ENCODE measurements around the gene CHST13. TPM values are rescaled to one million over a fixed set of nuclear protein-coding genes. Genes with fewer than 3 reads are reported as not detected.

CHST13 gene
- total RNA-seq, 4 donors from 2014 or later = 0.23 to 0.95 TPM; not detected in 2

DNA sequence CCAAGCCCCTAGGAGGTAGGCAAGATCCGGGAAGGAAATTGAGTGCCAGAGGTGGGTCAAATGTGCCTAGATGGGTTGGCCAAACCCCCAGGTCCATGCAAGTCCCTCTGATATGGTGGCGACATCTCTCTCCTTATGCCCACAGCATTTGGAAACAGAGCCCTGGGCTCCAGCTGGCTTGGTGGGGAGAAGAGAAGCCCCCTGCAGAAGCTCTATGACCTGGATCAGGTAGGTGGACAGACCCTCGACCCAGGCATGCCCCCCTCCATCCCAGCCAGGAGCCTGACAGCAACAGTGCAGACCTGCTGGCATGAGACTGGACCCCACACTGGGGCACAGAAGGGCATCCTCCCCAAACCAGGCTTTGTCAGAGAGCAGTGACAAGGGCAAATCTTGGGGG is 12.2 kb downstream of the CHST13 start:
- Histone ChIP-seq H3K4me3 (no peak overlapping the region), H3K27ac (no peak overlapping the region), H3K4me1 (peaks cover 4 to 8% (median 5%) of the 10 kb centered on the region in 3 donors), H3K9me3 (no peaks in the 10 kb centered on the region), H3K27me3 (peaks cover 0 to 59% (median 0%) of the 10 kb centered on the region in 4 donors), H3K36me3 (no peaks in the 10 kb centered on the region)
- intact Hi-C loops (cut with DNase I) = no loop called here
- no peak for TF ChIP-seq POLR2A (IDR thresholded peaks at IDR 0.05)
- TF ChIP-seq, protein P1, sequence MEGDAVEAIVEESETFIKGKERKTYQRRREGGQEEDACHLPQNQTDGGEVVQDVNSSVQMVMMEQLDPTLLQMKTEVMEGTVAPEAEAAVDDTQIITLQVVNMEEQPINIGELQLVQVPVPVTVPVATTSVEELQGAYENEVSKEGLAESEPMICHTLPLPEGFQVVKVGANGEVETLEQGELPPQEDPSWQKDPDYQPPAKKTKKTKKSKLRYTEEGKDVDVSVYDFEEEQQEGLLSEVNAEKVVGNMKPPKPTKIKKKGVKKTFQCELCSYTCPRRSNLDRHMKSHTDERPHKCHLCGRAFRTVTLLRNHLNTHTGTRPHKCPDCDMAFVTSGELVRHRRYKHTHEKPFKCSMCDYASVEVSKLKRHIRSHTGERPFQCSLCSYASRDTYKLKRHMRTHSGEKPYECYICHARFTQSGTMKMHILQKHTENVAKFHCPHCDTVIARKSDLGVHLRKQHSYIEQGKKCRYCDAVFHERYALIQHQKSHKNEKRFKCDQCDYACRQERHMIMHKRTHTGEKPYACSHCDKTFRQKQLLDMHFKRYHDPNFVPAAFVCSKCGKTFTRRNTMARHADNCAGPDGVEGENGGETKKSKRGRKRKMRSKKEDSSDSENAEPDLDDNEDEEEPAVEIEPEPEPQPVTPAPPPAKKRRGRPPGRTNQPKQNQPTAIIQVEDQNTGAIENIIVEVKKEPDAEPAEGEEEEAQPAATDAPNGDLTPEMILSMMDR (IDR thresholded peaks at IDR 0.05) = no peak
- 80% methylated on average over 1 of the region's 3 CpGs; no CpG with 5 or more reads in 1 of the 2 donors for WGBS, 2 donors
- DNase-seq = no peak

DNA sequence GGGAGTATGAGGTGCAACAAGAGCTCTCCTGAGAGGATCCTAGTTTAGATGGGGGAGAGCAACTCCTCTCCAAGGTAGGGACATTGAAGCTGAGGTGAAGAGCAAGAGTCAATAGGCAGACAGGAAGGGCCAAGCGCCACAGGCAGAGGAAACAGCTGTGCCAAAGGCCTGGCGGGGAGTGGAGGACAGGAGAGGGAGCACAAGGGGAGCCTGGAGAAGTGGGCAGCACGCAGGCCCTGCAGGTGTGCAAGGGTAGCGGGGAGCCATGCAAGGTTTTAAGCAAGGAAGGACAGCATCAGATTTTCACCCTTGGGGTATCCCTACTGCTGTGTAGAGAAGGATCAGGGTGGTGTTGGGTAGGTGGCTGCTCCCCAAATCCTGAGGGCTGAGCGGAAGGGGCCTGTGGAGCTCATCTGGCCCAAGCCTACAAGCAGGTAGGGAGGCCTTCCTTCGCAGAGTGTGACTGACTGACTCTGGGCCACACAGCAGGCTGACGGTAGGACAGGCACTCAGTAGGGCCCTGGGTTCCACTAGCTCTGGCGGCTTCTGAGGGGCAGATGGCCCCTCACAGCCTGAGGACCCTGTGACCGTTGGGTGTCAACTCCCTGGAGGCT is 13.3 kb downstream of the CHST13 start:
- TF ChIP-seq POLR2A (IDR thresholded peaks at IDR 0.05) = no peak
- TF ChIP-seq, protein P1 (IDR thresholded peaks at IDR 0.05) = no peak
- WGBS, 2 donors = 66 to 83% methylated on average over 4 to 5 of the region's 9 CpGs
- no peak overlapping the region for H3K27ac ChIP-seq
- H3K4me1 ChIP-seq = peaks cover 4 to 8% (median 5%) of the 10 kb centered on the region in 3 donors
- H3K9me3 ChIP-seq = peaks cover 0 to 5% (median 0%) of the 10 kb centered on the region in 3 donors
- intact Hi-C loops (cut with DNase I) = no loop called here
- H3K36me3 ChIP-seq = no peaks in the 10 kb centered on the region
- H3K4me3 ChIP-seq = no peak overlapping the region
- H3K27me3 ChIP-seq = peaks cover 0 to 70% (median 0%) of the 10 kb centered on the region in 4 donors
- no peak for DNase-seq

DNA sequence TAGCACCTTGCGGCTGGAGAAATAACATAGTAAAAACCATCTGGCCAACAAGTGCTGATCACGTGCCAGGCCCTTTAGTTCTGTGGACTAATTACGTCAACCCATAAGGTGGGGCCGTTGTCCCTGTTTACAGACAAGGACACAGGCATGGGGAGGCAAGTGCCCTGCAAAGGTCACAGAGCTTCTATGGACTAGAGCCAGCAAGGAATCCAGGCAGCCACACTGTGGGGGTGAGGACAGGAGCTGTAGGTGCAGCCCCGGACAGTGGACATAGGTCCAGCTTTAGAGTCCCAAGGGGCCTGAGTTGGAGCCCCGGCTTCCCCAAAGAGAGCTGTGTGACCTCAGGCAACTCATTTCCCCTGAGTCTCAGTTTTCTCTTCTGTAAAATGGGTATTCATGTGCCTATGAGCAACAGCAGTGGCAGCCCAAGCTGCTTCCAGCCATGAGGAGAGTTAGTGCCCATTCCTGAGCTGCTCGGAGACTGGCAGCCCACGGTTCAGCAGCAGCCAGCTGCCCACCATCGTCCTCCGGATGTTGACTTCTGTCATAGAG is 13.9 kb downstream of the CHST13 start:
- no peak for TF ChIP-seq POLR2A (IDR thresholded peaks at IDR 0.05)
- TF ChIP-seq, protein P1 (IDR thresholded peaks at IDR 0.05) = no peak
- Histone ChIP-seq H3K9me3 (peaks cover 0 to 5% (median 0%) of the 10 kb centered on the region in 3 donors), H3K27ac (no peak overlapping the region), H3K4me1 (peaks cover 4 to 8% (median 5%) of the 10 kb centered on the region in 3 donors), H3K4me3 (no peak overlapping the region), H3K36me3 (no peaks in the 10 kb centered on the region), H3K27me3 (peaks cover 0 to 76% (median 0%) of the 10 kb centered on the region in 4 donors)
- 80% methylated on average over 2 of the region's 10 CpGs; no CpG with 5 or more reads in 1 of the 2 donors for WGBS, 2 donors
- DNase-seq = no peak
- intact Hi-C loops (cut with DNase I) = no loop called here

DNA sequence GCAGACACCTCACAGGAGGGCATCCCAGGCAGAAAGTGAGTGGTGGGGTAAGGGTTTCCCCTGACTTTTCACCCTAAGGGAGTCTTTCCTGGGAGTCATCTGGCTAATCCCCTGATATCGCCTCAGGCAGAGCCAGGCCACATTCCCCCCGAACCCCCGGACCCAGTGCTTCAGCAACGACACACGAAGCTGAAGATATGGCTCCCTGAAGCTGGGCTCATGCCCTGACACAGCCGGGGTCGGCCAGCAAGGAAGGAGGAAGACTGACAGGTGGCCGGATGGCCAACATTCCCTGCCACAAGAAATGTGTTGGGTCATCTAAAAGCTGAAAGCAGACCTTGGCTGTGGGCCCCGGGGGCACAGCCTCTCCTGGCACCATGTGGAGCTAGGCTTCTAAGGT is 14.4 kb downstream of the CHST13 start:
- Histone ChIP-seq H3K9me3 (peaks cover 0 to 5% (median 0%) of the 10 kb centered on the region in 3 donors), H3K27ac (no peak overlapping the region), H3K4me3 (no peak overlapping the region), H3K27me3 (peaks cover 0 to 79% (median 0%) of the 10 kb centered on the region in 4 donors), H3K4me1 (peaks cover 4 to 8% (median 5%) of the 10 kb centered on the region in 3 donors), H3K36me3 (no peaks in the 10 kb centered on the region)
- DNase-seq = no peak
- intact Hi-C loops (cut with DNase I) = no loop called here
- WGBS, 2 donors = 50% methylated on average over 1 of the region's 9 CpGs; no CpG with 5 or more reads in 1 of the 2 donors
- TF ChIP-seq, protein P1 (IDR thresholded peaks at IDR 0.05) = no peak
- TF ChIP-seq POLR2A (IDR thresholded peaks at IDR 0.05) = no peak

DNA sequence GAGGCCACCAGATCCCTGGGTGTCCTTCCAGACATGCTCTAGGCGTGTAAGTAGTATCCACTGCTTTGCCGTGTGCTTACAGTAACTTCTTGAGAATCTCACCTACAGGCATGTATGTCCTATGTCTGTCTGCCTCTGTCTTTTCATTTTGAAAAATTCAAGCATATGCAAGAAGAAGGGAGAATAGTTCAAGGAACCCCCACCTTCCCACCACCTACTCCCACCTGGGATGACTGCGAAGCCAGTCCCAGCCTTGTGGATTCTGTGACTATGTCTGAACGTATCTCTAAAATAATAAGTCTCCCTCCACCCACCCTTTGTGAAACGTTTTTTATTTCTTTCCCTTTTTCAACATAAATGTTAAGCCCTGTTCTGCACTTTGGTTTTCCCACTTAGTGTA is 15.0 kb downstream of the CHST13 start:
- Histone ChIP-seq H3K36me3 (no peaks in the 10 kb centered on the region), H3K27ac (no peak overlapping the region), H3K4me1 (peaks cover 4 to 8% (median 5%) of the 10 kb centered on the region in 3 donors), H3K9me3 (peaks cover 0 to 5% (median 0%) of the 10 kb centered on the region in 3 donors), H3K27me3 (peaks cover 0 to 81% (median 0%) of the 10 kb centered on the region in 4 donors), H3K4me3 (no peak overlapping the region)
- WGBS, 2 donors = 26 to 38% methylated on average over 4 to 5 of the region's 5 CpGs
- no peak for DNase-seq
- no peak for TF ChIP-seq POLR2A (IDR thresholded peaks at IDR 0.05)
- TF ChIP-seq, protein P1 (IDR thresholded peaks at IDR 0.05) = no peak
- intact Hi-C loops (cut with DNase I) = no loop called here
